Sigmoid colon (tissue), 4 donors: ENCODE data around the gene MEF2B.

Experiments
- CTCF ChIP-seq, 4 experiments: fragments of 450-650 bp in 3 of 4; fragments of 200-600 bp in 1 of 4; IDR thresholded peaks; one replicate each; pipeline ENCODE4 v1.5.1; 2016 to 2019; ENCODE audit warnings: antibody characterized with exemption in 4 of 4, mild to moderate bottlenecking in 3 of 4, moderate library complexity in 2 of 4
- EP300 ChIP-seq, 4 donors: sonication (generic); formaldehyde crosslinking; IDR thresholded peaks; one replicate each; pipeline ENCODE4 v1.6.1; 2017; ENCODE audit warnings: antibody characterized with exemption in 4 of 4
- POLR2A ChIP-seq, 2 donors: fragments of 450-650 bp; IDR thresholded peaks; one replicate each; pipeline ENCODE4 v1.6.1; 2016; ENCODE audit warnings: antibody characterized with exemption in 2 of 2, mild to moderate bottlenecking in 2 of 2, moderate library complexity in 2 of 2
- POLR2AphosphoS5 ChIP-seq, 4 donors: sonication (generic); formaldehyde crosslinking; IDR thresholded peaks; one replicate each; pipeline ENCODE4 v1.6.1; 2017; ENCODE audit warnings: antibody characterized with exemption in 4 of 4

GRCh38 chr19:19120308-19121231 lies 49.5 kb downstream of the MEF2B start:
- TF ChIP-seq CTCF (IDR thresholded peaks at IDR 0.05) (no peak), POLR2A (IDR thresholded peaks at IDR 0.05) (no peak), POLR2AphosphoS5 (IDR thresholded peaks at IDR 0.05) (no peak), EP300 (IDR thresholded peaks at IDR 0.05) (no peak)
